Lung (tissue), 12 donors: Measurements from ENCODE around the gene PEX11A. TPM values are rescaled to one million over a fixed set of nuclear protein-coding genes. Genes with fewer than 3 reads are reported as not detected.

Experiments
- ATAC-seq: fragments of 200-7000 bp; cut with Tn5 transposase; one replicate; pipeline ENCODE4 v1.9.1; 2020; ENCODE audit warnings: moderate number of reproducible peaks; ENCODE audit not compliant: insufficient read depth, low FRiP score
- DNase-seq, 3 donors: peaks; one replicate each; pipeline ENCODE4 v3.0.0-alpha.2; 2013 to 2017
- H3K27ac ChIP-seq, 2 donors: one replicate each; pipeline ENCODE4 v1.5.1; 2013; ENCODE audit warnings: mild to moderate bottlenecking in 2 of 2, moderate library complexity in 2 of 2, control low read depth in 1 of 2, inconsistent platforms in 1 of 2, low read depth in 1 of 2, low read length in 1 of 2
- H3K27me3 ChIP-seq, 3 donors: one replicate each; pipeline ENCODE4 v1.5.1; 2013; ENCODE audit warnings: low read length in 2 of 3; ENCODE audit not compliant: control insufficient read depth in 3 of 3, insufficient read depth in 3 of 3
- H3K36me3 ChIP-seq, 4 donors: one replicate each; pipeline ENCODE4 v1.5.1; 2013; ENCODE audit warnings: low read length in 4 of 4, mild to moderate bottlenecking in 1 of 4, moderate library complexity in 1 of 4; ENCODE audit not compliant: control insufficient read depth in 4 of 4, insufficient read depth in 4 of 4
- H3K4me1 ChIP-seq, 5 donors: one replicate each; pipeline ENCODE4 v1.5.1; 2013; ENCODE audit warnings: low read length in 5 of 5, mild to moderate bottlenecking in 2 of 5, moderate library complexity in 1 of 5; ENCODE audit not compliant: control insufficient read depth in 5 of 5, insufficient read depth in 5 of 5
- H3K4me3 ChIP-seq: one replicate; pipeline ENCODE4 v1.5.1; 2013; ENCODE audit warnings: mild to moderate bottlenecking, control low read depth, moderate library complexity
- H3K9ac ChIP-seq, 2 donors: one replicate each; pipeline ENCODE4 v1.5.1; 2013; ENCODE audit warnings: low read length in 2 of 2, control low read depth in 1 of 2; ENCODE audit not compliant: insufficient read depth in 1 of 2
- H3K9me3 ChIP-seq, 4 donors: one replicate each; pipeline ENCODE4 v1.5.1; 2013; ENCODE audit warnings: low read length in 3 of 4, mild to moderate bottlenecking in 1 of 4, moderate library complexity in 1 of 4; ENCODE audit not compliant: control insufficient read depth in 4 of 4, insufficient read depth in 3 of 4
- CTCF ChIP-seq: IDR thresholded peaks from 2 replicates; pipeline ENCODE4 v1.5.1; 2012; ENCODE audit warnings: mild to moderate bottlenecking; ENCODE audit errors: control extremely low read depth, extremely low read depth
- WGBS, 2 donors: extraction: QIAGEN DNeasy Blood & Tissue Kit; methylation state at CpG; one replicate each; pipeline ENCODE4 v1.1.7; 2013; 5-methylcytosine and 5-hydroxymethylcytosine counted together
- polyA plus RNA-seq, 2 donors: library from polyadenylated mRNA; stranded (reverse); fragments of 200-250 nt; gene quantifications; one replicate each; pipeline ENCODE4 v1.2.1, GENCODE V29; 2013
- total RNA-seq, 2 donors: library from RNA; depleted of rRNA in 1 of 2; stranded (reverse); fragments of >200 nt in 1 of 2; gene quantifications; one replicate each; pipeline ENCODE4 v1.2.1, GENCODE V29; 2014 to 2021
- donor health status: control.
- donor health status: control.
- donor health status: Bipolar disorder and iron deficiency.
- donor health status: healthy.
- donor health status: DM: yes; HTN: yes; CAD: no.

The PEX11A gene
- total and polyA plus RNA-seq, 4 donors: 5.6 to 7.9 (median 6.1) TPM

- TF ChIP-seq CTCF: peak; percentile 41
- ATAC-seq: peak; percentile 63
- H3K4me3 ChIP-seq: no peak overlapping the region
Observed at GRCh38 chr15:89647191-89647851, 43.2 kb downstream of the PEX11A start.

GRCh38 chr15:89646416-89647141 lies 44.0 kb downstream of the PEX11A start:
- Histone ChIP-seq H3K36me3 (peaks cover 0 to 28% (median 5%) of the 10 kb centered on the region in 4 donors), H3K4me3 (no peak overlapping the region), H3K9ac (no peak overlapping the region), H3K9me3 (no peaks in the 10 kb centered on the region), H3K27ac (no peak overlapping the region), H3K4me1 (no peaks in the 10 kb centered on the region), H3K27me3 (no peaks in the 10 kb centered on the region)
- no peak for TF ChIP-seq CTCF
- DNase-seq: no peak
- no peak for ATAC-seq
- WGBS, 2 donors: 85 to 90% methylated on average over 22 of the region's 22 CpGs

More at GRCh38 chr15:89647191-89647851, 43.2 kb downstream of the PEX11A start:
- Histone ChIP-seq H3K36me3 (peaks cover 0 to 28% (median 5%) of the 10 kb centered on the region in 4 donors), H3K9ac (no peak overlapping the region), H3K27ac (no peak overlapping the region), H3K4me1 (no peaks in the 10 kb centered on the region), H3K27me3 (no peaks in the 10 kb centered on the region), H3K9me3 (no peaks in the 10 kb centered on the region)
- DNase-seq: peak; percentile 57 to 70 (median 67)
- WGBS, 2 donors: 52 to 57% methylated on average over 25 of the region's 25 CpGs

- WGBS, 2 donors: 93 to 96% methylated on average over 7 to 8 of the region's 8 CpGs
- peak; percentile 23 for ATAC-seq
- Histone ChIP-seq H3K27me3 (no peaks in the 10 kb centered on the region), H3K9ac (no peak overlapping the region), H3K9me3 (no peaks in the 10 kb centered on the region), H3K4me1 (no peaks in the 10 kb centered on the region), H3K27ac (no peak overlapping the region), H3K4me3 (no peak overlapping the region), H3K36me3 (peaks cover 0 to 28% (median 8%) of the 10 kb centered on the region in 4 donors)
- peak in 1 of 3 donors; percentile 10 for DNase-seq
- TF ChIP-seq CTCF: no peak
Observed at GRCh38 chr15:89645680-89646079, 44.9 kb downstream of the PEX11A start.
